ENCODE data around the gene RARG.

GRCh38 chr12:53196486-53196885 lies 35.5 kb downstream of the RARG start:
- TF ChIP-seq, protein P1, sequence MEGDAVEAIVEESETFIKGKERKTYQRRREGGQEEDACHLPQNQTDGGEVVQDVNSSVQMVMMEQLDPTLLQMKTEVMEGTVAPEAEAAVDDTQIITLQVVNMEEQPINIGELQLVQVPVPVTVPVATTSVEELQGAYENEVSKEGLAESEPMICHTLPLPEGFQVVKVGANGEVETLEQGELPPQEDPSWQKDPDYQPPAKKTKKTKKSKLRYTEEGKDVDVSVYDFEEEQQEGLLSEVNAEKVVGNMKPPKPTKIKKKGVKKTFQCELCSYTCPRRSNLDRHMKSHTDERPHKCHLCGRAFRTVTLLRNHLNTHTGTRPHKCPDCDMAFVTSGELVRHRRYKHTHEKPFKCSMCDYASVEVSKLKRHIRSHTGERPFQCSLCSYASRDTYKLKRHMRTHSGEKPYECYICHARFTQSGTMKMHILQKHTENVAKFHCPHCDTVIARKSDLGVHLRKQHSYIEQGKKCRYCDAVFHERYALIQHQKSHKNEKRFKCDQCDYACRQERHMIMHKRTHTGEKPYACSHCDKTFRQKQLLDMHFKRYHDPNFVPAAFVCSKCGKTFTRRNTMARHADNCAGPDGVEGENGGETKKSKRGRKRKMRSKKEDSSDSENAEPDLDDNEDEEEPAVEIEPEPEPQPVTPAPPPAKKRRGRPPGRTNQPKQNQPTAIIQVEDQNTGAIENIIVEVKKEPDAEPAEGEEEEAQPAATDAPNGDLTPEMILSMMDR (IDR thresholded peaks at IDR 0.05; ENCODE audit: insufficient read depth, low read depth, low read length): no peak
- no peak for TF ChIP-seq EZH2 (IDR thresholded peaks at IDR 0.05; ENCODE audit: insufficient read depth, low read length)

Data from astrocyte (in vitro differentiated cells and primary cell).